GM23338 (cell line): ENCODE data around the gene CARMIL1. TPM values are rescaled to one million over a fixed set of nuclear protein-coding genes. Genes with fewer than 3 reads are reported as not detected.

ENCODE experiments used
- ATAC-seq: fragments of 200-7000 bp; cut with Tn5 transposase; 3 replicates; pipeline ENCODE4 v1.9.1; 2020
- DNase-seq: peaks from one replicate; pipeline ENCODE4 v3.0.0-alpha.2; 2015; ENCODE audit warnings: low spot score
- H2AFZ ChIP-seq: fragments of 200-600 bp; sonication (generic); 2 replicates; pipeline ENCODE4 v1.8.0; 2016; ENCODE audit warnings: antibody characterized with exemption, mild to moderate bottlenecking, moderate library complexity
- H3F3A ChIP-seq: fragments of 200-600 bp; sonication (generic); replicated peaks from 2 replicates; pipeline ENCODE4 v1.8.0; 2017; ENCODE audit warnings: antibody characterized with exemption, mixed run types, low read depth
- H3K27ac ChIP-seq: fragments of 200-600 bp; sonication (generic); 2 replicates; pipeline ENCODE4 v1.6.1; 2016; ENCODE audit warnings: low read depth
- H3K27me3 ChIP-seq: fragments of 200-600 bp; sonication (generic); 2 replicates; pipeline ENCODE4 v1.8.0; 2016; ENCODE audit warnings: mild to moderate bottlenecking, mixed run types, moderate library complexity; ENCODE audit not compliant: insufficient read depth
- H3K36me3 ChIP-seq: fragments of 200-600 bp; sonication (generic); 2 replicates; pipeline ENCODE4 v1.8.0; 2016; ENCODE audit warnings: mild to moderate bottlenecking; ENCODE audit not compliant: insufficient read depth
- H3K4me1 ChIP-seq: fragments of 200-600 bp; sonication (generic); 2 replicates; pipeline ENCODE4 v1.8.0; 2016; ENCODE audit warnings: mild to moderate bottlenecking, moderate library complexity; ENCODE audit not compliant: insufficient read depth
- H3K4me2 ChIP-seq: fragments of 200-600 bp; sonication (generic); 2 replicates; pipeline ENCODE4 v1.7.1; 2017; ENCODE audit warnings: mixed run types
- H3K4me3 ChIP-seq: fragments of 200-600 bp; sonication (generic); 2 replicates; pipeline ENCODE4 v1.6.1; 2016; ENCODE audit warnings: mixed run types
- H3K79me2 ChIP-seq: fragments of 200-600 bp; sonication (generic); replicated peaks from 2 replicates; pipeline ENCODE4 v1.8.0; 2017; ENCODE audit warnings: mild to moderate bottlenecking; ENCODE audit not compliant: insufficient read depth
- H3K9me2 ChIP-seq: fragments of 200-600 bp; sonication (generic); 2 replicates; pipeline ENCODE4 v1.8.0; 2017; ENCODE audit not compliant: insufficient read depth
- H4K20me1 ChIP-seq: fragments of 200-600 bp; sonication (generic); replicated peaks from 2 replicates; pipeline ENCODE4 v1.8.0; 2017; ENCODE audit warnings: mild to moderate bottlenecking; ENCODE audit not compliant: insufficient read depth
- H3K27ac Mint-ChIP-seq: 2 replicates; pipeline ENCODE4 v1.8.0; 2020; ENCODE audit warnings: inconsistent platforms, mild to moderate bottlenecking, moderate library complexity, mixed read lengths
- H3K27me3 Mint-ChIP-seq: 3 replicates; pipeline ENCODE4 v1.8.0; 2022; ENCODE audit warnings: low read depth, mild to moderate bottlenecking, moderate library complexity, mixed read lengths, inconsistent platforms; ENCODE audit not compliant: insufficient read depth, poor library complexity
- H3K36me3 Mint-ChIP-seq: 3 replicates; pipeline ENCODE4 v1.8.0; 2021; ENCODE audit warnings: low read depth, mild to moderate bottlenecking, inconsistent platforms, moderate library complexity, mixed read lengths
- H3K4me1 Mint-ChIP-seq: 3 replicates; pipeline ENCODE4 v1.8.0; 2020; ENCODE audit warnings: mild to moderate bottlenecking, inconsistent platforms, mixed read lengths
- H3K4me3 Mint-ChIP-seq: 3 replicates; pipeline ENCODE4 v1.8.0; 2021; ENCODE audit warnings: moderate library complexity, mild to moderate bottlenecking, inconsistent platforms, mixed read lengths
- H3K9me3 Mint-ChIP-seq: 3 replicates; pipeline ENCODE4 v1.8.0; 2020; ENCODE audit warnings: moderate library complexity, mild to moderate bottlenecking, inconsistent platforms, mixed read lengths
- ETS1 ChIP-seq: IDR thresholded peaks from 2 replicates; pipeline ENCODE4 v1.6.1; 2016; ENCODE audit warnings: antibody characterized with exemption
- EZH2 ChIP-seq: fragments of 200-600 bp; sonication (generic); IDR thresholded peaks from one replicate; pipeline ENCODE4 v1.8.0; 2017; ENCODE audit warnings: antibody characterized with exemption, mild to moderate bottlenecking, low read depth; ENCODE audit not compliant: unreplicated experiment
- EZH2phosphoT487 ChIP-seq: fragments of 200-600 bp; sonication (generic); IDR thresholded peaks from one replicate; pipeline ENCODE4 v1.8.1; 2018; ENCODE audit warnings: antibody characterized with exemption; ENCODE audit not compliant: unreplicated experiment
- REST ChIP-seq: IDR thresholded peaks from one replicate; pipeline ENCODE4 v1.6.1; 2018; ENCODE audit warnings: antibody characterized with exemption; ENCODE audit not compliant: unreplicated experiment
- STAT1 ChIP-seq: IDR thresholded peaks from one replicate; pipeline ENCODE4 v1.6.1; 2016; ENCODE audit warnings: antibody characterized with exemption; ENCODE audit not compliant: unreplicated experiment
- ZNF331 ChIP-seq: fragments of 250-450 bp; sonication (Bioruptor Pico); IDR thresholded peaks from 2 replicates; pipeline ENCODE4 v1.5.0; 2020; ENCODE audit warnings: low read depth, mild to moderate bottlenecking, moderate library complexity
- polyA plus RNA-seq: library from polyadenylated mRNA; unstranded; fragments of >200 nt; fragmentation: Nextera tagmentation; extraction: Ambion mirVana; gene quantifications from 2 replicates; pipeline ENCODE4 v1.2.1, GENCODE V29; 2016
- total RNA-seq: library from RNA; depleted of rRNA; stranded (reverse); fragments of >200 nt; shearing (Covaris generic); gene quantifications from 2 replicates; pipeline ENCODE4 v1.2.3, GENCODE V29; 2014
- TF ChIP-seq, protein P1 (sequence below), 2 experiments: fragments of 200-600 bp in 1 of 2; sonication (generic) in 1 of 2; conservative IDR thresholded peaks; 2 replicates each; pipeline versions ENCODE4 v1.5.1 to v1.6.1; 2016 to 2017; ENCODE audit warnings: antibody characterized with exemption in 2 of 2, low read depth in 2 of 2, mild to moderate bottlenecking in 2 of 2, moderate library complexity in 1 of 2

The CARMIL1 gene
- total and polyA plus RNA-seq, 2 experiments from 2014 or later = 43.2 to 66.9 TPM

- no peaks in the 10 kb centered on the region for H3F3A ChIP-seq
- DNase-seq (peak; percentile 49), ATAC-seq (peak; percentile 68)
- H3K4me1 ChIP-seq = no peaks in the 10 kb centered on the region
- no peaks in the 10 kb centered on the region for H3K79me2 ChIP-seq
- H3K9me3 Mint-ChIP-seq = no peaks in the 10 kb centered on the region
- no peaks in the 10 kb centered on the region for H3K27me3 ChIP-seq
- no peaks in the 10 kb centered on the region for H3K27me3 Mint-ChIP-seq
- H3K27ac ChIP-seq = no peak overlapping the region
- H3K4me1 Mint-ChIP-seq = no peaks in the 10 kb centered on the region; the same call in 2 of the 3 replicates
- TF ChIP-seq REST = no peak
- TF ChIP-seq, protein P1, sequence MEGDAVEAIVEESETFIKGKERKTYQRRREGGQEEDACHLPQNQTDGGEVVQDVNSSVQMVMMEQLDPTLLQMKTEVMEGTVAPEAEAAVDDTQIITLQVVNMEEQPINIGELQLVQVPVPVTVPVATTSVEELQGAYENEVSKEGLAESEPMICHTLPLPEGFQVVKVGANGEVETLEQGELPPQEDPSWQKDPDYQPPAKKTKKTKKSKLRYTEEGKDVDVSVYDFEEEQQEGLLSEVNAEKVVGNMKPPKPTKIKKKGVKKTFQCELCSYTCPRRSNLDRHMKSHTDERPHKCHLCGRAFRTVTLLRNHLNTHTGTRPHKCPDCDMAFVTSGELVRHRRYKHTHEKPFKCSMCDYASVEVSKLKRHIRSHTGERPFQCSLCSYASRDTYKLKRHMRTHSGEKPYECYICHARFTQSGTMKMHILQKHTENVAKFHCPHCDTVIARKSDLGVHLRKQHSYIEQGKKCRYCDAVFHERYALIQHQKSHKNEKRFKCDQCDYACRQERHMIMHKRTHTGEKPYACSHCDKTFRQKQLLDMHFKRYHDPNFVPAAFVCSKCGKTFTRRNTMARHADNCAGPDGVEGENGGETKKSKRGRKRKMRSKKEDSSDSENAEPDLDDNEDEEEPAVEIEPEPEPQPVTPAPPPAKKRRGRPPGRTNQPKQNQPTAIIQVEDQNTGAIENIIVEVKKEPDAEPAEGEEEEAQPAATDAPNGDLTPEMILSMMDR (conservative IDR thresholded peaks at IDR 0.05; ENCODE audit: low read depth in 2 of 2) = peak in 1 of 2 experiments; percentile 25; a peak in 1 of 4 replicates
- H2AFZ ChIP-seq = no peak overlapping the region
- H3K27ac Mint-ChIP-seq = no peak overlapping the region
- H3K9me2 ChIP-seq = no peaks in the 10 kb centered on the region
- H3K36me3 ChIP-seq = 0 out of 2 replicates have a peak, but pooled peaks cover 6% of the 10 kb centered on the region
- H3K36me3 Mint-ChIP-seq = peaks cover 27% of the 10 kb centered on the region; the same call in 2 of the 3 replicates
- no peak overlapping the region for H3K4me3 ChIP-seq
- no peaks in the 10 kb centered on the region; the same call in 1 of the 2 replicates for H4K20me1 ChIP-seq
- H3K4me3 Mint-ChIP-seq = no peak overlapping the region
- no peak overlapping the region for H3K4me2 ChIP-seq
Measured at GRCh38 chr6:25472306-25472705, 193.1 kb downstream of the CARMIL1 start.

GRCh38 chr6:25472906-25473305 is 193.7 kb downstream of the CARMIL1 start:
- H3F3A ChIP-seq = no peaks in the 10 kb centered on the region
- H3K9me3 Mint-ChIP-seq = no peaks in the 10 kb centered on the region
- H3K27ac Mint-ChIP-seq = no peak overlapping the region; the same call in 1 of the 2 replicates
- TF ChIP-seq ZNF331 (no peak), ETS1 (no peak), EZH2phosphoT487 (no peak), EZH2 (no peak), STAT1 (no peak)
- TF ChIP-seq, protein P1 (conservative IDR thresholded peaks at IDR 0.05; ENCODE audit: low read depth in 2 of 2) = no peak

More at GRCh38 chr6:25472906-25473305, 193.7 kb downstream of the CARMIL1 start:
- Mint-ChIP-seq H3K27me3 (no peaks in the 10 kb centered on the region), H3K36me3 (peaks cover 27% of the 10 kb centered on the region; the same call in 2 of the 3 replicates), H3K4me1 (no peaks in the 10 kb centered on the region), H3K4me3 (no peak overlapping the region)
- Histone ChIP-seq H3K27me3 (no peaks in the 10 kb centered on the region), H2AFZ (no peak overlapping the region), H3K4me2 (no peak overlapping the region), H3K36me3 (0 out of 2 replicates have a peak, but pooled peaks cover 6% of the 10 kb centered on the region), H3K27ac (no peak overlapping the region), H3K4me1 (no peaks in the 10 kb centered on the region), H4K20me1 (no peaks in the 10 kb centered on the region; the same call in 1 of the 2 replicates), H3K9me2 (no peaks in the 10 kb centered on the region), H3K4me3 (no peak overlapping the region), H3K79me2 (no peaks in the 10 kb centered on the region)
- DNase-seq (no peak), ATAC-seq (no peak)
